GM12872 (cell line): ENCODE measurements around the gene FAM110D.

Source experiments
- CTCF ChIP-seq: IDR thresholded peaks from 3 replicates; pipeline ENCODE4 v1.5.1; 2011; ENCODE audit warnings: low read depth, mild to moderate bottlenecking, low read length, moderate library complexity; ENCODE audit not compliant: insufficient read depth

FAM110D gene

DNA sequence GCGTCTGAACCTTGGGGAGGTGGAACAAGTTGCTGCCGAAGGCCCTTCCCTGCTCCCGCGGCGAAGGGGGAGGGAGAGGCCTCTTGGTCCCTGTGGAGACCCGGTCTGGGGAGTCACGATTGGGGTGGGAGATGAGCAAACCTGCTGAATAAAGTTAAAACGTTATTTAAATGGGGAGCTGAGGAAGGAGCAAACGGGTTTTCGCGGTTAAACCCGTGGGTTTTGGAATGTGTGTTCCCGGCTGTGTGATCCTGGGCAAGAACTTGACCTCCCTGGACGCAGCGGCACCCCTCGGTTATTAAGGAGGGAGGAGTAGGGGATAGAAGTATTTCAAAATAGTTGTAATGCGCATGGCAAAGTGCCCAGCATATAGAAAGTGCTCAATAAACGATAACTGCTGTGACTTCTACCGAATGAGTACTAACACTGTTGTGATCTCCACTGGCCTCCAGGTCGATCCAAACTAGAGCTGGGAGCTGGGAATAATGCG lies 3.4 kb downstream of the FAM110D start:
- TF ChIP-seq CTCF: no peak

DNA sequence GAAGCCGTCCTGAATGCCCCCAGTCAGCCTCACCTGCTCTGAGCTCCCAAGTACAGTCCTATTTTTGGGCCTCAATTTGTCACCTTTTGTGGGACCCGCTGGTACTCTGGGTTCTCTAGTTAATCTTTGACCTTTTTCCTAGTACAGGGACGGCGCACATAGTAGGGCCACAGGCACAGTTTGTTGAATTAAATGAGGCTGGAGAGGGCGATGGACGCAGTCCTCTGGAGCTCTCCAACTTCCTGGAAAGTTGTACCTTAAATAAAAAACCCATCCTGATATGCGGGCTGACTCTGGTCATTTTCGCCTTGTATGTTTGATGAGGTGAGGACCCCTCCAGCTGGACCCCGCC lies 4.8 kb downstream of the FAM110D start:
- TF ChIP-seq CTCF: no peak

GRCh38 chr1:26164036-26164860 lies 5.4 kb downstream of the FAM110D start:
- peak; percentile 60; the same call in 2 of the 3 replicates for TF ChIP-seq CTCF

- TF ChIP-seq CTCF: no peak
Observed at GRCh38 chr1:26164861-26165842, 6.3 kb downstream of the FAM110D start.

GRCh38 chr1:26166719-26167281 lies 7.9 kb downstream of the FAM110D start:
- no peak for TF ChIP-seq CTCF

DNA sequence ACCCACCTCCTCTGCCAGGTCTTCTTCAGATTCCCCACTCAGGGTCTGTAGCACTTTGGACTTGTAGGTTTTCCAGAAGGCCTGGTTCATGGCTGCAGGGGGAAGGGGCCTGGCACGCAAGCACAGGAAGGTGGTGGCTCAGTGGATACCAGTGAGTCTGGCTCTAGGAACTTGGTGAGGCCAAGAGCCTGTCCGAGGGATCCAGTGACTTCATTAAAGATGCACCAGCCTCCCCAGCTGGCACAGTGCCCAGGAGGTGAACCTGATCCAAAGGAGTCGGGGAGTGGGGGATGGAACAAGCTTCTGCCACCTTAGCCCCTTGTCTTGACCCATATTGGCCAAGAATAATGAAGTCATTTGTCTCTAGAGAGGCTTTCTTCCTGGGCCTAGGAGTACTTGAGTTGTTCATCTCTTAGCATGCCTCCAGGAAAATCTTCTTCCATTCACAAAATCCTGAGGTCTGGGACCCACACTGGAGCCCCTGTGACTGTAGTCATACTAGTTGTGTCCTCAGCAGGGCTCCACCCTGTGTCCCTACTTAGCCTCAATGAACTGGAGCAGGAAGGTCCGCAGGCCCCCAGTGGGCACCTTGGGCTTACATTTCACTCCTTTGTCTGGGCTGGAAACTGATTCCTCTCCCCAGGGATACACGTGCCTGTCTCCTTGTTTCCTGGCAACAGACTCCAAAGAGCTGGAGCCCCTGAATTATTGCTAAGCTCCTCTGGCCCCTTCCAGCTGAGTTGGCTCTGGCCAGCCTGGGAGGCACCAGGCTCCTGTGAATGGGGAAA lies 9.7 kb downstream of the FAM110D start, which contains the start of gene C1orf232:
TSS of gene C1orf232 (minus strand) at position 554 of the 788 bp plus-strand sequence. CDS start at position 90, 464 bp downstream.
- no peak for TF ChIP-seq CTCF
